Inflammatory macrophage (primary cell): Measurements from ENCODE around the gene UBR7.
"Not testable (repeated sequence)": the region's sequence is repeated elsewhere in the genome, so short reads cannot be mapped to it uniquely, and the experiment has no call there.

ENCODE experiments used
- DNase-seq, 2 donors: peaks; one replicate each; pipeline ENCODE4 v3.0.0-alpha.2; 2020 to 2022

Gene UBR7

DNA sequence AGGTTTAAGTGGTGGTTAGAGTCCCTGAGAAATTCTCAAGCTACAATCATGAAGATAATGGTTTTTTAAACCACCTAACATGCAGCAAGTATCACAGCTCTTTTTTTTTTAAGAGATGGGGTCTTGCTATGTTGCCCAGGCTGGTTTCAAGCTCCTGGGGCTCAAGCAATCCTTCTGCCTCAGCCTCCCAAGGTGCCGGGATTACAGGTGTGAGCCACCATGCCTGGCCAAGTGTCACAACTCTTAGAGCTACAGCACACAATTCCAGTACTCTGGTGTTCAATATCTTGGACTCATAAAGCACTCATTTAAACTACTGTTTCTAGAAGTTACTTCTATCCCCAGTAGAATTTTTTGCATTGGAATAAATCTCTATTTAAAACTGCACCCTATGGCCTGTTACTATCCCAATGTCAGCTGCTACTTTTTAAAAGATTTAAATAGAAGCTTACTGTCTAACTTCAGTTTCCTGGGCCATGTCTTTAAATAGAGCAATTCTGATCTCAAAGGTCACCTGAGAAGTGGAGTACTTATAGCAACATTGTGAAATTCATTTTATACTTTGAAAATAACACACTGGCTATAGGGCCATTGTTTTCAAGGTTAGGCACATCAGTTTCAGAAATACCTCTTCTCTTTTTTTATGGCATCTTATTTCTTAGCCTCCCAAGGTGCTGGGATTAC, 11.6 kb upstream of the UBR7 start:
- DNase-seq, result no peak

DNA sequence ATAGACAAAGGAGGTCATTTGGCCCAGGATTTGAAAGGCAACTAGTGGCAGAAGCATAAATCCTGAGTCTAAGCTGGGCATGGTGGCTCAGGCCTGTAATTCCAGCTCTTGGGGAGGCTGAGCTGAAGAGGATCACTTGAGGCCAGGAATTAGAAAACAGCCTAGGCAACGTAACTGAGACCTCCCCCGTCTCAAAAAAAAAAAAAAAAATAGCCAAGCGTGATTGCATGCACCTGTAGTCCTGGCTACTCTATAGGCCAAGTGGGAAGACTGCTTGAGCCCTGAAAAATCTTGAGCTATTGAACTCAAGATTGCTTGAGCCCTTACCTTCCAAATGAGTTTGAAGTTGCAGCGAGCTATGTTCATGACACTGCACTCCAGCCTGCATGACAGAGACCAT, 8.0 kb upstream of the UBR7 start:
- DNase-seq, result no peak

DNA sequence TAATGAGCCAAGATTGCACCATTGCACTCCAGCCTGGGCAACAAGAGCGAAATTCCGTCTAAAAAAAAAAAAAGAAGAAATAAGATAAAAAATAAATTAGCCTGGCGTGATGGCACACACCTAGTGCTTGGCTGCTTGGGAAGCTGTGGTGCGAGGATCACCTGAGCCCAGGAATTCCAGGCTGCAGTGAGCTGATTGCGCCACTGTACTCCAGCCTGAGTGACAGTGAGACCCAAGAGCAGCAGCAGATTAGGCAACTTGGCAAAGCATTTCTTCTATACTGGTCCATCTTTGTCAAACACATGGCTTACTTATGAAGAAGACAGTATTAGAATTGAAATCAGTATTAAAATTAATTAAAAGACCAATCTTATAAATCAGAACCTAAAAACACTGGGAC, 6.5 kb upstream of the UBR7 start:
- DNase-seq, result no peak

DNA sequence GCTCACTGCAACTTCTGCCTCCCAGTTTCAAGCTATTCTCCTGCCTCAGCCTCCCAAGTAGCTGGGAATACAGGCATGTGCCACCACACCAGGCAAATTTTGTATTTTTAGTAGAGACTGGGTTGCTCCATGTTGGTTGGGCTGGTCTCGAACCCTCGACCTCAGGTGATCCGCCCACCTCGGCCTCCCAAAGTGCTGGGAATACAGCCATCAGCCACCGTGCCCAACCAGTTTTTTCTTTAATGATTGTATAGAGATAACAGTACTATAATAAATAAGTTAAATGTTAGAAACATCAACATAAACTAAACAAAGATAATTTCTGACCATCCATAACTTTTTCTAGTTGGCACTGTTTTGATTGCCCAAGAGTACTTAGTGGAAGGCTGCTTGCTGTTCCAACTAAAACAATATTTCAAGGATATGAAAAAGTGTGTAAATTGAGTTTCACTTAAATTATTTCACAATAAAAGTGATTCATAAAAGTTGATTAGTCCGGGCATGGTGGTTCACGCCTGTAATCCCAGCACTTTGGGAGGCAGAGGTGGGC, 5.8 kb upstream of the UBR7 start:
- DNase-seq, result no peak

DNA sequence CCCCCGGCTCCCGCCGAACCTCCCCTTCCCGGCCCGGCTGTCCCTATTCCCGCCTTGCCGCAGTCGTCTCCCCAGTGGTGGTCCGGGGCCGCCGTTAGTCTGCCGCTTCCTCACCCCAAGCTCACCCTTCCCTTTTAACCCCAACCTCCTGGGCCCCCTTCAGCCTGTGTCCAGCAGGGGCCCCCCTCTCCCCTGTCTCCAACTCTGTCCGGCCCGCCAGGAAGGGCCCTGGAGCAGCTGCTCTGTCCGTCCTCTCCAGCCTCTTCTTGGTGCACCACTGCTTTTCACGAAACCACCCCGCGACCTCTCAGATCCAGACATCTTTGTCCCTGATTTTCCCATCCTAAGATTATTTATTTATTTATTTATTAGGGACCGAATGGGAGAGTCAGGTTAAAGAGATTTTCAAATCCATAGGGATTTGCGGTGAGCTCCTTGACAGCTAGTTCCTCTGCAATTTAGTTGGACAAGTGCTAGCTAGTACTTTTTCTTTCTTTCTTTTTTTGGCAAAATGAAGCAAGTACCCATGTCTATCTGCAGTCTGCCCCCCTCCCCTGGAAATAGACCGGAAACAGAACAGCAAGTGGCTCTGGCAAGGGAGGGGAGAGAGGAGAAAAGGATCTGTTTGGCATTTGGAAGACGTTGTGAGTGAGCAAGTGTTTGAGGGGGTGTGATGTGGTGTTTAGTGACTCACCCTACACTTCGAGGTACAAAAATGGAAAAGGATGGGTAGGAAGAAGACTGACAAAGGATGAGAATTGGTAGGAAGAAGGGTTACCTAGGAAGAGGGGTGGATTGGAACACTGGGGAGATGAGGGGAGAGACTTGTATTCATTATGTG, 632 bp downstream of the UBR7 start:
- peak; percentile 44 to 50 for DNase-seq

DNA sequence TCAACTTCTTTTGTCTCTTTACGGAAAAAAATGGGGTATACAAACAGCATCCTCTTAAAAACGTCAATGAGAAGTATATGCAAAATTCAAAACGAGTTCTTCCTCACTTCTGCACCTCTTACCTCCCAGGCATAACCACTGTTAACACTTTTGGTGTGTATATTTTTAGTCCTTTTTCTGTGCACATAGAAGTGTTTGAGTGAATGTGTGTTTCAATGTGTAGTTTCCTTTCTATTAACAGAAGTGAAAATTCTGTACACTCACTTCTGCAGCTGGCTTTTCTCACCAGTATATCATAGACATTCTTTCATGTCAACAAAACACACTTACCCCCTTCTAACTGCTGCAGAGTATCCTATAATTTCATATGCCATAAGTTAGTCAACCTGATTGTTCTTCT, 5.4 kb downstream of the UBR7 start:
- no peak for DNase-seq

DNA sequence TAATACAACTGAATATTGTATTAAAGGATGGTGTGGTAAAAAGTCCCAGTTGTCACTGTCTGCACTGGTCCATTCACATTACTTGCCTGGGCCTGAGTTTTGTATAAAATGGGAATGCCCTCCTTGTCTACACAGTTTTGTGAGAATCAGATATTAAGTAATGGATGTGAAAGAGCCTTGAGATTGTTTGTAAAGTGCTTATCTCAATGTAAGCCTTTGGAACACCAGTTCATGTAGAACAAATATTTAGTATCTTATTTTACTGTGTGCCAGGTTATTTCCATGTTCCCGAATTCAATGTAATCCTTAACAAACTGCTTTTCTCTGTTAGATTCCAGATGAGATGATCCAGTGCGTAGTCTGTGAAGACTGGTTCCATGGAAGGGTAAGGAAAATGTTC, 7.5 kb downstream of the UBR7 start:
- no peak for DNase-seq

DNA sequence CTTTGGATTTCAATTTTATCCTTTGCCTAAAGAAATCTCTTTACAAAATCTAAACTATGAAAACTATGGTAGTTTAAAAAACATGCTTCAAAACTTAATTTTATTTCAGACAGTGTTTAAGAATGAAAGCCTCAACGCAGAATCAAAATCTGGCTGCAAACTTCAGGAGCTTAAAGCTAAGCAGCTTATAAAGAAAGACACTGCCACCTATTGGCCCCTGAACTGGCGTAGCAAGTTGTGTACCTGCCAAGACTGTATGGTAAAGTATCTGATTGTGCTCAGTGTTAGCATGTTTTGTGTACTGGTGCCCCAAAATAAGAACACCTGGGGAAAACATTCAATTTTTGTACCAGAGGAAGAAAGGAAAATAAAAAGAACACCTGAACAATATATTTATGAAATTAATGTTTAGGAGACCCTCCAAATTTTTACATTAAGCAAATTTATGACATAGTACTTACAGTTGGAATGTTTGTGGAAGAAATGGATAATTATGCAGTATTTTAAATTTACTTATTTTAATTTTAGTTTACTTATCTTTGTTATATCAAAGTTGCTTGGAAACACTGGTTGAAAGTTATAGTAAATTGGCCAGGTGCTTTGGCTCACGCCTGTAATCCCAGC, 12.2 kb downstream of the UBR7 start:
- DNase-seq, result peak; percentile 52 to 66

DNA sequence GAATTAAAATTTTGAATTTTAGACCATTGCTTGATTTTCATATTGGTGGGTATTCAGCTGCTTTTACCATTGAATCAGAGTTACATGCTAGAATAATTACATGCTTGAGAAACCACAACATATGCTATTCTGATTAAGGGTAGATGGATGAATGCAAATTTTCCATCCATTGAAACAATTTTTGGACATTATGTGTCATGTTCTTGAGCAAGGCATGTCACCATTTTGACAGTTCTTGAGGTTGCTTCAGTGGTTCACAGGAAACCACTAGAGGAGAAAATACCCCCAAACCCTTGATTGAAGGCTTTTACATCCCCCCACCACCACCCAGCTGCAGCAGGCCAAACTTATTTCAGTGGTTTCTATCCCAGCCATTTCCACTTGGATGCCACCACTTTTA, 13.5 kb downstream of the UBR7 start:
- no peak for DNase-seq

DNA sequence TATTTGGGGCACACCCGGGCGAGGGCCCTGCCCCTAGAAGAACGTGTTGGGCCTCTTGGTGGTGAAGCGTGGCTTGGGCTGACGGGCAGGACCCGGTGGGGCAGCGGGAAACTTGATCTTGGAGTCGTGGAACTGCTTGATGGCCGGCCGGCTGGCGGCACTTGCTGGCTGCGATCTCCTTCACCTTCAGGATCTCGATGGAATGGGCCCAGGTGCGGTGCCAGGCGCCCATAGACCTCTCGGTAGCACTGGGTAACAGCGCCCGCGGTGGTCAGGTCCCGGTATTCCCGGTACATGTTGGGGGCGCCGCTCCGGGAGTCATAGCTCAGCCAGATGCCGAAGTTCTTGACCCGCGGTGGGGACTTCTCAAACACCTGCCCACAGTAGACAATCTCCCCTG, 16.5 kb downstream of the UBR7 start:
- DNase-seq, result no peak

DNA sequence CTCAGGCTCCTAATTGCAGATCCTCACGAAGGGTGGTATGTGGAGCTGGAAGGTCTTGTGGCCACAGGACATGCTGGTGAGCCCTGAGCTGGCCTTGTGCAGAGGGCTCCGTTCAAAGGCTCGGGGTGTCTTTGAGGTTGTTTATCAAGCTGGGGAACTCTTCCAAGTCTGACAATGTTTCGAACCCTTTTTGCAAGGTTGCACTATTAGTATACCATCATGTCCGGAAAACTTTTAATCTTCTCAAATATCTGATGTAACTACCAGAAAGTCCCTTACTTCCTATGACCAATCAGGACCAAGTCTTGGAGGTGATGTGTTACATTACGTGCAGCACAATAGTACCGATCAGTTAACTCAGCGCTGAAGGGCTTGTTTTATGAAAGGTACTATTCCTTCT, 21.5 kb downstream of the UBR7 start:
- DNase-seq, result no peak

DNA sequence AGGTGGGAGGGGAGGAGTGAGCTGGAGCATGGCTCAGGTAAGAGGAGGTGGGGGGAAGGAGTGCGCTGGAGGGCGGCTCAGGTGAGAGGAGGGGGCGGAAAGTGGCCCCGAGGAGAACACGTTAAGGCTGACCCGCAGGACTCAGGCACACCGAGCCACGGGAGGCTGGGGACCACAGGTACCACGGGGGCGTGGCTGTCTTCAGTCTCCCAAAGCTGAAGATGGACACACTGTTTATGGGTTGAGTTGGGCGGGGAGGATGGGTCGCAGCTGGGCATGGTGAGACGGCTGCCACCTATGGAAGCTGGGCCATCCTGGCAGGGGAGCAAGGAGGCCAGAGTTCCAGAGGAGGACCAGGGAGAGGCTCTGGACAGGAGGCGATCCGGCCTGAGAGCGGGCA, 23.5 kb downstream of the UBR7 start:
- DNase-seq, result no peak

DNA sequence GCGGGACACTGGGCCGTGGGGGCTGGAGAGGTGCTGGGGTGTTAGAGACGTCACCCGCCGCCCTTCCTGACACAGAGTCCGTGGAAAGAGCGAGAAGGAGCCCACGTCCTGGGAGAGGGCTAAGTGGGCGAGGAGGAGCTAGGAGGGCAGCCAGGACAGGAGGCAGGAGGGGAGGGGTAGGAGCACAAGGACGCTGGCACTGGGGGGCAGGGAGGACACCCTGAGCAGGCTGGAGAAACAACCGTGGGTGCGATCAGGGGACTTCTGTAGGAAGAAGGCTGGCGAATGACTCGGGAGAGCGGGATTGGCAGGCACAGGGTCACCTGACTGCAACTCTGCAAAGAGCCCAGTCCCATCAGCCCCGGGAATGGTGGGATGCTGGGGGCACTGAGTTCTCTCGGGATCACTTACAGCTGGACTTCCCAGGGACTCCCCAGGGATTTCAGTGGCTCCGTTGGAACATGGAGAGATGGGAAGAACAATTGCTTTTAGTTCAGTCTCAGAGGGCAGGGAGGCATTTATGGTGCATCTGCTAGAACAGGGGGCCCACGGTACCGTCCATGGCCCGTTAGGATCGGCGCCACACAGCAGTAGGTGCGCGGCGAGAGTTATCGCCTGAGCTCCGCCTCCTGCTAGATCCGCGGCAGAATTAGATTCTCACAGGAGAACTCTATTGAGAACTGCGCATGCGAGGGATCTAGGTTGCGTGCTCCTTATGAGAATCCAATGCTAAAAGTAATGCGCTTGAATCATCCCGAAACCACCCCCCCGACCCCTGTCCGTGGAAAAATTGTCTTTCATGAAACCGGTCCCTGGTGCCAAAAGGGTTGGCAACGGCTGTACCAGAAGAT, 24.3 kb downstream of the UBR7 start:
- DNase-seq, result peak in 1 of 2 donors; percentile 45

DNA sequence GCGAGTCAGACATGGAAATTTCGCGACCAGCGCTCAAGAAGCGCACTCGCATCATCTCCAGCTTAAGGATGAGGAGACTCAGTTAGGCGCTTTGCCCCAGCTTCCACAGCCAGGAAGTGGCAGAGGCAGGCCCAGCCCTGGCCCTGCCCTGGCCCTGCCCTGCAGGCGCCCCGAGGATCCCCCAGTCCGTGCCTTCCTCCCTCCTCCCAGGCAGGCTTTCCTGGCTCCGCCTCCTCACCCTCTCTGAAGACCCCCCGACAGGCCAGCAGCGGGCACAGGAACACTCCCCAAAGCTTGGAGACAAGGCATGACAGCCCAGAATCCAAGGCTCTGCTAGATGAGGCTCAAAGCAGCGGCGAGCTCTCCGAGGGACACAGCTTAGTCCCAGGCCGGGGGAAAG, 25.1 kb downstream of the UBR7 start:
- DNase-seq, result no peak

DNA sequence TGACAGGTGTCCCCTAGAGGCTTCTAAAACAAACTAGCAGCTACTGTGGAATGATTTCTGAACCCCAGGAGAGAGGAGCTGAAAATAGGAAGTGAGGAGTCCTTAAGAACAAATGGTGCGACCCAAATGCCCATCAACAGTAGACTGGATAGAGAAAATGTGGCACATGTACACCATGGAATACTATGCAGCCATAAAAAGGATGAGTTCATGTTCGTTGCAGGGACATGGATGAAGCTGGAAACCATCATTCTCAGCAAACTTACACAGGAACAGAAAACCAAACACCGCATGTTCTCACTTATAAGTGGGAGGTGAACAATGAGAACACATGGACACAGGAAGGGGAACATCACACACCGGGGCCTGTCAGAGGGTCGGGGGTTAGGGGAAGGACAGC, 26.0 kb downstream of the UBR7 start:
- DNase-seq, result not testable (repeated sequence)

DNA sequence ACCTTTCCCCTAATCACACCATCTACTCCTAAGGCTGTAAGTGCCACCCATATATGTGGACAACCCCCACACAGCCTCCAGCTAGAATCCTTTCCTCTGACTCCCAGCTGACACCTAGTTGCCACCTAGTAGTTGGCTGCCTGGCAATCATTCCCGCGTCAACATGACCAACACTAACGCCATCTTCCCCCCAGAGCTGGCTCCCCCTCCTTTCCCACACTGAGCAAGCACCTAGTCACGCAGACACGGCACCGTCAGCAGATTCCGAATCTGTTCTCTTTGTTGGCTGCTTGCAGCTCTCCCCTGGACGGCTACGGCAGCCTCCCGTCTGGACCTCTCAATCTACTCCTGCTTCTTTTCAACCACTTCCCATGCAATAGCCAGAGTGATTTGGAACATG, 27.7 kb downstream of the UBR7 start:
- DNase-seq, result no peak

DNA sequence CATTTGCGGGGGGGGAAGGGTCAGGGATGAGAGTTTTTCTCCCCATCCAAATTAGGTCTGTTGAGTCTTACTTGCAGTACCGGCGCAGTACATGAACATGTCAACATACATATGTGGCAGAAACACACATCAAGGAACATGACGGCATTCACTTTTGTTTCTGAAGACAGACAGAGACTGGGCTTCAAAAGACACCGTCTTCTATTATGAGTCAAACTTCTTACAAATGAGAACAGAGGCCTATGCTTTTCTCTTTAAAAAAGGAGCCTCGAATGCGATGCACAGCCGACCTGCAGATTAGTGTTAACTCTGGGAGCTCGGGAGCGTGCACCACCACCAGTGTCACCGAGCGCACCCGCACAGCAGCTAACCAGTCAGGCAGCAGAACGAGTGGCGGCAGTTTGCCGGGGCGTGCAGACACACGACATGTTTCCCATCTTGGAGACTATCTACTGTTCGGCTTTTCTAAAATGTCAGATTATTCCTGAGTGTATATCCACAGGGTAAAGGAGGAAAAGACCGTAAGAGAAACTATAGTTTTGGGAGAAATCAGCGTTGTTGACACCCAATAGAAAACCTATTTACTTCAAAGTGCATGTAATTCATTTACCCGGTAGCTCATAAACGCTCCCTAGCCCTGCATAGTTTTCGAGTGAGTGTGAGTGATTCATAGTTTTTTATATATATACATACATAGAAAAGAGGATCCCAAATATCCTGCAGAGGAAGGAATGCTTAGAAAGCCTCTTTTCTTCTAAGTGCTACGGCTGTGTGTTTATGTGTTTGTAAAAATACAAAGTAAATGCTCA, 33.0 kb downstream of the UBR7 start:
- DNase-seq, result no peak

DNA sequence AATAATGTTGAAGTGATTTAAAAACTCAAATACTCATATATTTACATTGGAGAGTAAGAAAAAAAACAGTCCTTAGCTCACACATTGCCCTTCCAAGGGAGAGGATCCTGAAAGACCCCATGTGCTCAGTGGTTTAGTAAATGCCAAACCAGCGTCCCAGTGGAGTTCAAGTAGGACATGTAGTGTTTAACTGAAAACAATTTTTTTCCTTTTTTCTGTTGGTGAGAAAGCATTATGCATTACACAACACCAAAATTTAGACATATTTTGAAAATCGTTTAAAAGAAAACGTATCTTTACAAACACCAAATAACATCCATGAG, 33.6 kb downstream of the UBR7 start:
- DNase-seq, result no peak

DNA sequence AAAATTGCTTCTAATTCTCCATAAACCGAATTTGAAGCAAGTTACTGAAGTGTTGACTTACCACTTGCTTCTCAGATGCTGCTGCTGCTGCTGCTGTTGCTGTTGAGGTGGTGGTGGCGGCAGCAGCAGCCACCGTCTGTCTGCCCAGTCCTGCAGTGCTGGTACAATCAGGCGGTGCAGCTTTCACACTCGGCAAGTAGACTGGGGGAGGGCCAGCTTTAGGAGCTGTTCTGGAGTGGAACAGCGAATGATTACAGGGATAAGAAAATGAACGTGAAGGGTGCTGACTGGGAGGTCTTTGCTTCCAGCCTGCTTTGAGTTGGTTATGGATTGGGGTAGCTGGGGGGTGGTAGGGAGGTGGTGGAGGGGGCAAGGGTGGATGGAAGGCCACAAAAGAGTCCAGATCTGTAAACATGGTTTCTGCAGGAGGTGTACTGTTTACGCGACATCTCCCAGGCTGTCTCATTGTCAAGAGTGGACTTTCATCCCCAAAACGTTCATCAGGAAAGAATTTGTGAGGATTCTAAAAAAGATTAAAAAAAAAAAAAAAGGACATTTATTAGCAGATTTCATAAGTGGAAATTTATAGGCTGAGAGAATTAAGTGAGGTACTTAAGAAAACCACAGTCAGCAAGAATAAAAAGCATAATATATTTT, 38.8 kb downstream of the UBR7 start:
- DNase-seq, result no peak

DNA sequence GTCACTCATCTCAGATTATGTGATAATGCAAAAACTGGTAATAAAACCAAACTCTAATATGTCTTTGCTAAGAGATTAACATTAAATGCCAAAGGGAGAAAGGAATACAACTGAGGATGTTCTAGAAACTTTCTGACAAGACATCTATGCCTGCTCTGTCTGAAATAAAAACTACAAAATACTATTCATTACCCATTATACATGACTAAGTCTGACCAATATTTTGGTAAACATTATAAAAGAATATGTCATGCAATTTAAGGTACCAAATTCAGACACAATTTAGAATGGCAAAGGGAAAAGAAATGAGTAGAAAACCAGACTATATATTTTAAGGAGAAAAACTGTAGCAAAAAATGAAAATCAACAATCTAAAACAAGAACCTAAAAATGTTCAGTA, 39.5 kb downstream of the UBR7 start:
- DNase-seq, result no peak

DNA sequence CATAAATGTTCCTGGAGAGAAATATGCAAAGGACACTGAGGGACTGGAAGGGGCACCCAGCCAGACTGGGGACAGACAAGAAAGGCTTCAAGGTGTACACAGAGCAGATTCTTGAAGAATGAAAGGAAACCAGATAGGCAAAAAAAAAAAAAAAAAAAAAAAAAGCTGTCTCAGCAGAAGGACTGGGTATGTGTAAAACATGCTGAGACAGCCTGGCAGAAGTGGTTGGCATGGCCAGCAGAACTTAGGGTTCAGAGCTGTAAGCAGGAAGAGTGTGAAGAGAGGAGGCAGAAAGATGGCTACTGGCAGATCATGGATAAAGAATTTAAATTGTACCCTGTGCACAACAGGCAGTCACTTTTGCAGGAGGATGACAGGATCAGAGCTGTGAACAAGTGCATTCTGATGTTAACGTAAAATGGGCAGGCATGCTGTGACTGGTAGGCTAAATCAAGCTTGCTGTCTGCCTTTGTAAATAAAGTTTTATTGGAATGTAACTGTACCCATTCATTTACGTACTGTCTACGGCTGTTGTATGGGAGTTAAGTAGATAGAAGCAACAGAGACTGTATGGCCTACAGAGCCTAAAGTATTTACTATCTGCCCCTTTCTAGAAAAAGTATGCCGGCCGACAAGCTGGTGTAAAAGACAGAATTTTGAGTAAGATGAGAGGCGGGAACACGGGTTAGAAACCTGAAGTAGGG, 42.2 kb downstream of the UBR7 start:
- DNase-seq, result no peak
